Epithelial cell of esophagus (primary cell): ENCODE data around the gene SEC23A.
A peak's percentile ranks its signal among the peaks of the same experiment; 100 is the strongest.
"Not testable (repeated sequence)": the region's sequence is repeated elsewhere in the genome, so short reads cannot be mapped to it uniquely, and the experiment has no call there.

Source experiments
- DNase-seq: peaks from one replicate; pipeline ENCODE4 v3.0.0; 2010; ENCODE audit warnings: low read depth
- H3K4me3 ChIP-seq: 2 replicates; pipeline ENCODE4 v1.5.1; 2011; ENCODE audit warnings: mild to moderate bottlenecking, low read length, control low read depth
- CTCF ChIP-seq: IDR thresholded peaks from 2 replicates; pipeline ENCODE4 v1.5.1; 2011; ENCODE audit warnings: low read depth, mild to moderate bottlenecking, low read length, control low read depth, inconsistent platforms; ENCODE audit not compliant: insufficient read depth; ENCODE audit errors: missing control alignments

Gene SEC23A

GRCh38 chr14:39025810-39026627, 77.0 kb downstream of the SEC23A start:
- no peak overlapping the region for H3K4me3 ChIP-seq
- no peak for DNase-seq
- no peak for TF ChIP-seq CTCF

GRCh38 chr14:39025250-39025809, 77.7 kb downstream of the SEC23A start:
- DNase-seq, result no peak
- H3K4me3 ChIP-seq, result no peak overlapping the region
- no peak for TF ChIP-seq CTCF

- no peak for DNase-seq
- H3K4me3 ChIP-seq, result no peak overlapping the region
- no peak for TF ChIP-seq CTCF
Observed at GRCh38 chr14:39023939-39024871, 78.8 kb downstream of the SEC23A start.

- TF ChIP-seq CTCF, result peak; percentile 8
- H3K4me3 ChIP-seq, DNase-seq: not testable (repeated sequence)
Observed at GRCh38 chr14:39017096-39018016, 85.7 kb downstream of the SEC23A start.

- no peak for DNase-seq
- no peak for TF ChIP-seq CTCF
- no peak overlapping the region for H3K4me3 ChIP-seq
Observed at GRCh38 chr14:39016733-39017095, 86.3 kb downstream of the SEC23A start.

GRCh38 chr14:39015964-39016577, 87.0 kb downstream of the SEC23A start:
- H3K4me3 ChIP-seq, result no peak overlapping the region
- TF ChIP-seq CTCF, result no peak
- DNase-seq, result peak; percentile 28
